Measurements from ENCODE around the gene EBF3. TPM values are rescaled to one million over a fixed set of nuclear protein-coding genes. Genes with fewer than 3 reads are reported as not detected.

EBF3 gene
- total RNA-seq, 1 experiment from 2014 or later, result 0.12 TPM

DNA sequence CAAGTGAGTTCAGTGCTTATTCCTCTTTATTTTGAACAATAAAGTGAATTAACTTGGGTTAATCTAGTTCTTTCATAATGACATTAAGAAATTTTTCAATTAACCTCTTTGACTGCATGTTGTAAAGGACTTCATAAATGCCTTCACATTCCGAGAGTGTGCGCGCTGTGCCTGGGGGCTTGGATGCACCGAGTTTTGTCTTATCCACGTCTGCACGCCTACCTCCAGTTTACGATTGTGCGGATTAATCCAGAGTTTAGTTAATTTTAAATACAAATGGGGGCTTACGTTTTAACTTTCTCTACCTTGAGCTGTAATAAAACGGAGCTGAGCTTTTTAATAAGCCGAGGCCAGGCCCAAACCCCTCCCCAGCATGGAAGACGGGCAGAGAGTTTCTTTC is 120.4 kb downstream of the EBF3 start:
- intact Hi-C loops (cut with micrococcal nuclease), result no loop called here
- BruUV-seq (replicated peaks), result no TSS peak
- Histone ChIP-seq H3K9me2 (ENCODE audit: insufficient read depth) (no peaks in the 10 kb centered on the region), H3K4me1 (ENCODE audit: control insufficient read depth in 1 of 2, insufficient read depth in 2 of 2, low read length in 2 of 2) (no peaks in the 10 kb centered on the region), H3K9ac (ENCODE audit: low read length) (no peak overlapping the region), H3K9me3 (ENCODE audit: control insufficient read depth in 1 of 2, insufficient read depth in 1 of 2, low read depth in 1 of 2, low read length in 2 of 2) (no peaks in the 10 kb centered on the region), H2AFZ (ENCODE audit: low read depth, low read length, poor library complexity, severe bottlenecking) (no peak overlapping the region), H3K79me2 (ENCODE audit: insufficient read depth, low read length) (no peaks in the 10 kb centered on the region), H3K4me3 (replicated peaks in 1 of 2; ENCODE audit: low read depth in 1 of 2, low read length in 2 of 2) (no peak overlapping the region), H3K4me2 (ENCODE audit: low read length) (no peak overlapping the region), H3K36me3 (ENCODE audit: control insufficient read depth in 1 of 2, insufficient read depth in 2 of 2, low read length in 2 of 2) (no peaks in the 10 kb centered on the region), H3K27ac (ENCODE audit: low read depth, low read length) (no peak overlapping the region), H3K27me3 (ENCODE audit: insufficient read depth, low read length) (no peaks in the 10 kb centered on the region), H4K20me1 (ENCODE audit: insufficient read depth) (no peaks in the 10 kb centered on the region)
- ATAC-seq, result no peak
- no peak for DNase-seq (ENCODE audit: low read depth, low spot score)
- TF ChIP-seq POLR2AphosphoS5 (IDR thresholded peaks at IDR 0.05; ENCODE audit: low read depth, low read length), result no peak
- no peak for TF ChIP-seq ZBTB33 (IDR thresholded peaks at IDR 0.05; ENCODE audit: extremely low read depth, insufficient replicate concordance, low read length)
- no peak for TF ChIP-seq CEBPB (IDR thresholded peaks at IDR 0.05; ENCODE audit: low read depth)
- ChIA-PET RAD21 (ENCODE audit: low non-redundant PET in 1 of 2, low total read pairs in 2 of 2, uncharacterized antibody in 2 of 2, unreplicated experiment in 2 of 2) (no interaction called here), CTCF (no interaction called here), POLR2A (no interaction called here)

- CTCF ChIA-PET, result no interaction called here
- Histone ChIP-seq H3K79me2 (ENCODE audit: insufficient read depth, low read length) (no peaks in the 10 kb centered on the region), H2AFZ (ENCODE audit: low read depth, low read length, poor library complexity, severe bottlenecking) (no peak overlapping the region), H3K4me1 (ENCODE audit: control insufficient read depth in 1 of 2, insufficient read depth in 2 of 2, low read length in 2 of 2) (no peaks in the 10 kb centered on the region), H3K36me3 (ENCODE audit: control insufficient read depth in 1 of 2, insufficient read depth in 2 of 2, low read length in 2 of 2) (no peaks in the 10 kb centered on the region), H3K9me3 (ENCODE audit: control insufficient read depth in 1 of 2, insufficient read depth in 1 of 2, low read depth in 1 of 2, low read length in 2 of 2) (no peaks in the 10 kb centered on the region), H3K27ac (ENCODE audit: low read depth, low read length) (no peak overlapping the region), H3K4me2 (ENCODE audit: low read length) (no peak overlapping the region), H3K9ac (ENCODE audit: low read length) (no peak overlapping the region), H4K20me1 (ENCODE audit: insufficient read depth) (no peaks in the 10 kb centered on the region), H3K4me3 (replicated peaks in 1 of 2; ENCODE audit: low read depth in 1 of 2, low read length in 2 of 2) (no peak overlapping the region), H3K27me3 (ENCODE audit: insufficient read depth, low read length) (no peaks in the 10 kb centered on the region), H3K9me2 (ENCODE audit: insufficient read depth) (no peaks in the 10 kb centered on the region)
- no peak for DNase-seq (ENCODE audit: low read depth, low spot score)
- no peak for TF ChIP-seq ELF1 (IDR thresholded peaks at IDR 0.05; ENCODE audit: borderline replicate concordance, low read depth)
- no peak for TF ChIP-seq ZBTB33 (IDR thresholded peaks at IDR 0.05; ENCODE audit: extremely low read depth, insufficient replicate concordance, low read length)
- no peak for TF ChIP-seq JUND (IDR thresholded peaks at IDR 0.05)
- no peak for TF ChIP-seq SRF (IDR thresholded peaks at IDR 0.05; ENCODE audit: low read depth)
- no peak for TF ChIP-seq CEBPB (IDR thresholded peaks at IDR 0.05; ENCODE audit: low read depth)
- TF ChIP-seq TCF7L2 (IDR thresholded peaks at IDR 0.05; ENCODE audit: borderline replicate concordance, extremely low read depth, insufficient read depth, insufficient read length), result no peak
- no peak for TF ChIP-seq SIN3A (IDR thresholded peaks at IDR 0.05; ENCODE audit: low read depth)
- no peak for TF ChIP-seq EGR1 (IDR thresholded peaks at IDR 0.05; ENCODE audit: low read depth)
- TF ChIP-seq, protein P1, sequence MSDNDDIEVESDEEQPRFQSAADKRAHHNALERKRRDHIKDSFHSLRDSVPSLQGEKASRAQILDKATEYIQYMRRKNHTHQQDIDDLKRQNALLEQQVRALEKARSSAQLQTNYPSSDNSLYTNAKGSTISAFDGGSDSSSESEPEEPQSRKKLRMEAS (IDR thresholded peaks at IDR 0.05), result no peak
- TF ChIP-seq, protein P2, sequence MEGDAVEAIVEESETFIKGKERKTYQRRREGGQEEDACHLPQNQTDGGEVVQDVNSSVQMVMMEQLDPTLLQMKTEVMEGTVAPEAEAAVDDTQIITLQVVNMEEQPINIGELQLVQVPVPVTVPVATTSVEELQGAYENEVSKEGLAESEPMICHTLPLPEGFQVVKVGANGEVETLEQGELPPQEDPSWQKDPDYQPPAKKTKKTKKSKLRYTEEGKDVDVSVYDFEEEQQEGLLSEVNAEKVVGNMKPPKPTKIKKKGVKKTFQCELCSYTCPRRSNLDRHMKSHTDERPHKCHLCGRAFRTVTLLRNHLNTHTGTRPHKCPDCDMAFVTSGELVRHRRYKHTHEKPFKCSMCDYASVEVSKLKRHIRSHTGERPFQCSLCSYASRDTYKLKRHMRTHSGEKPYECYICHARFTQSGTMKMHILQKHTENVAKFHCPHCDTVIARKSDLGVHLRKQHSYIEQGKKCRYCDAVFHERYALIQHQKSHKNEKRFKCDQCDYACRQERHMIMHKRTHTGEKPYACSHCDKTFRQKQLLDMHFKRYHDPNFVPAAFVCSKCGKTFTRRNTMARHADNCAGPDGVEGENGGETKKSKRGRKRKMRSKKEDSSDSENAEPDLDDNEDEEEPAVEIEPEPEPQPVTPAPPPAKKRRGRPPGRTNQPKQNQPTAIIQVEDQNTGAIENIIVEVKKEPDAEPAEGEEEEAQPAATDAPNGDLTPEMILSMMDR (IDR thresholded peaks at IDR 0.05 in 2 of 3, conservative IDR thresholded peaks at IDR 0.05 in 1 of 3; ENCODE audit: borderline replicate concordance in 1 of 3, insufficient read depth in 1 of 3, low read depth in 2 of 3, low read length in 2 of 3), result no peak
- no peak for TF ChIP-seq EZH2 (IDR thresholded peaks at IDR 0.05)
- no peak for TF ChIP-seq SP1 (IDR thresholded peaks at IDR 0.05; ENCODE audit: low read depth)
- TF ChIP-seq YY1 (IDR thresholded peaks at IDR 0.05; ENCODE audit: extremely low read depth, insufficient replicate concordance, low read depth, low read length), result no peak
- TF ChIP-seq ATF3 (IDR thresholded peaks at IDR 0.05), result no peak
- ATAC-seq, result no peak
- BruUV-seq (replicated peaks), result no TSS peak
- RAD21 ChIA-PET (ENCODE audit: low non-redundant PET in 1 of 2, low total read pairs in 2 of 2, uncharacterized antibody in 2 of 2, unreplicated experiment in 2 of 2), result no interaction called here
- POLR2A ChIA-PET, result no interaction called here
- intact Hi-C loops (cut with micrococcal nuclease), result no loop called here
Measured at GRCh38 chr10:129843131-129843541, 120.9 kb downstream of the EBF3 start.

Measured in HCT116 (cell line).